Neuron (in vitro differentiated cells): ENCODE results near the gene BRD2.

Experiments
- H2AFZ ChIP-seq: one replicate; pipeline ENCODE4 v1.6.1; 2013; ENCODE audit warnings: low read depth, mild to moderate bottlenecking, inconsistent platforms, low read length, moderate library complexity
- H3K27me3 ChIP-seq: one replicate; pipeline ENCODE4 v1.6.1; 2013; ENCODE audit warnings: low read length; ENCODE audit not compliant: insufficient read depth
- H3K36me3 ChIP-seq: one replicate; pipeline ENCODE4 v1.6.1; 2013; ENCODE audit warnings: low read length; ENCODE audit not compliant: insufficient read depth
- H3K4me1 ChIP-seq: one replicate; pipeline ENCODE4 v1.6.1; 2013; ENCODE audit warnings: low read length; ENCODE audit not compliant: insufficient read depth
- H3K4me3 ChIP-seq: 2 replicates; pipeline ENCODE4 v1.5.1; 2013; ENCODE audit warnings: mild to moderate bottlenecking, low read length, moderate library complexity
- H3K9me3 ChIP-seq: one replicate; pipeline ENCODE4 v1.6.1; 2013; ENCODE audit warnings: low read length

Gene BRD2

GRCh38 chr6:33023536-33023935 lies 55.1 kb downstream of the BRD2 start:
- no peaks in the 10 kb centered on the region for H3K9me3 ChIP-seq
- no peaks in the 10 kb centered on the region for H3K36me3 ChIP-seq
- H2AFZ ChIP-seq = no peak overlapping the region
- peaks cover 22% of the 10 kb centered on the region for H3K27me3 ChIP-seq
- H3K4me3 ChIP-seq = no peak overlapping the region
- H3K4me1 ChIP-seq = no peaks in the 10 kb centered on the region

GRCh38 chr6:33024521-33024920 lies 56.1 kb downstream of the BRD2 start:
- Histone ChIP-seq H3K4me3 (no peak overlapping the region), H3K4me1 (no peaks in the 10 kb centered on the region), H3K27me3 (peaks cover 20% of the 10 kb centered on the region), H2AFZ (no peak overlapping the region), H3K36me3 (no peaks in the 10 kb centered on the region), H3K9me3 (no peaks in the 10 kb centered on the region)

- H3K36me3 ChIP-seq = no peaks in the 10 kb centered on the region
- H3K4me1 ChIP-seq = no peaks in the 10 kb centered on the region
- no peak overlapping the region for H3K4me3 ChIP-seq
- peaks cover 10% of the 10 kb centered on the region for H3K27me3 ChIP-seq
- no peaks in the 10 kb centered on the region for H3K9me3 ChIP-seq
- no peak overlapping the region for H2AFZ ChIP-seq
Observed at GRCh38 chr6:33028220-33028849, 59.9 kb downstream of the BRD2 start.

- Histone ChIP-seq H3K4me1 (no peaks in the 10 kb centered on the region), H2AFZ (no peak overlapping the region), H3K36me3 (no peaks in the 10 kb centered on the region), H3K4me3 (no peak overlapping the region), H3K27me3 (peaks cover 10% of the 10 kb centered on the region), H3K9me3 (no peaks in the 10 kb centered on the region)
Observed at GRCh38 chr6:33029328-33030184, 61.2 kb downstream of the BRD2 start.

- no peak overlapping the region for H3K4me3 ChIP-seq
- no peaks in the 10 kb centered on the region for H3K9me3 ChIP-seq
- peaks cover 10% of the 10 kb centered on the region for H3K27me3 ChIP-seq
- H3K4me1 ChIP-seq = no peaks in the 10 kb centered on the region
- H3K36me3 ChIP-seq = no peaks in the 10 kb centered on the region
- H2AFZ ChIP-seq = no peak overlapping the region
Observed at GRCh38 chr6:33030245-33030644, 61.9 kb downstream of the BRD2 start.
